ENCODE data around the gene ACTRT2. TPM values are rescaled to one million over a fixed set of nuclear protein-coding genes. Genes with fewer than 3 reads are reported as not detected.

The ACTRT2 gene
- total and polyA plus RNA-seq, 11 donors = not detected

DNA sequence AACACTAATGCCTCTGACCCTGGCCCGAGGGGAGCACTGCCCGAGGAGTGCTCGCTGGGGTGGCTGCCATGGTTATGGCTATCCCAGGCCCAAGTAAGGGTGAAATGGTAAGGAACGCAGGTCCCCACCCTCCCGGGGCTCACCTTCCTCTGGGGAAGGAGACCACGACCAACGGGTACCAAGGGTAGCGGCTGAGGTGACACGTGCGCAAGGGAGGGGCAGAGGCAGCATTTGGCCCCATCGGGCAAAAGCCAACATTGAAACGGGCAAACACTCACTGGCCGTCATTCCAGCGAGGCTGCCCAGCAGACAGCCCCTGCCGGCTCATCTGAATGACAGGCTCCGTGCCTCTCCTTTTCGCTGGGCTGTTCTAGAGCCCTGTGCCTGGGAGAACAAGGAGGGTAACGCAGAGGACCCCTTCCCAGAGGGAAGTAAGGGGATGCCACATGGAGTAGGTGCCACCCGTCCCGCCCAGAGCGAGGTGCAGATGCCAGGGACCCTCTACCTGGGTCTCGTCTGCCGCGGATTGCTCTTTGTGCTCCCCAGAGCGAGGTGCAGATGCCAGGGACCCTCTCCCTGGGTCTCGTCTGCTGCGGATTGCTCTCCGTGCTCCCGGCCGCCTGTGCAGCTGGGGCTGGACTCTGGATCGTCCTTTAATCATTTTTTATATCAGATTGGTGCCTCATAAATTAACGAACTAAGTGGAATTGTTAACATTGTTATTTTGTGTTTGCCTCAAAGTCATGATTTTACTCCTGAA is 16.2 kb downstream of the ACTRT2 start:
- intact Hi-C loops (cut with DNase I) = no loop called here
- no peaks in the 10 kb centered on the region for H3K4me1 ChIP-seq
- WGBS, 4 donors = 84 to 91% (median 88%) methylated on average over 25 to 32 of the region's 32 CpGs
- H3K27ac ChIP-seq = no peak overlapping the region
- H3K36me3 ChIP-seq = no peaks in the 10 kb centered on the region
- H3K4me3 ChIP-seq = no peak overlapping the region
- H3K9me3 ChIP-seq = no peaks in the 10 kb centered on the region
- peaks cover 0 to 28% (median 0%) of the 10 kb centered on the region in 9 donors for H3K27me3 ChIP-seq
- TF ChIP-seq, protein P1, sequence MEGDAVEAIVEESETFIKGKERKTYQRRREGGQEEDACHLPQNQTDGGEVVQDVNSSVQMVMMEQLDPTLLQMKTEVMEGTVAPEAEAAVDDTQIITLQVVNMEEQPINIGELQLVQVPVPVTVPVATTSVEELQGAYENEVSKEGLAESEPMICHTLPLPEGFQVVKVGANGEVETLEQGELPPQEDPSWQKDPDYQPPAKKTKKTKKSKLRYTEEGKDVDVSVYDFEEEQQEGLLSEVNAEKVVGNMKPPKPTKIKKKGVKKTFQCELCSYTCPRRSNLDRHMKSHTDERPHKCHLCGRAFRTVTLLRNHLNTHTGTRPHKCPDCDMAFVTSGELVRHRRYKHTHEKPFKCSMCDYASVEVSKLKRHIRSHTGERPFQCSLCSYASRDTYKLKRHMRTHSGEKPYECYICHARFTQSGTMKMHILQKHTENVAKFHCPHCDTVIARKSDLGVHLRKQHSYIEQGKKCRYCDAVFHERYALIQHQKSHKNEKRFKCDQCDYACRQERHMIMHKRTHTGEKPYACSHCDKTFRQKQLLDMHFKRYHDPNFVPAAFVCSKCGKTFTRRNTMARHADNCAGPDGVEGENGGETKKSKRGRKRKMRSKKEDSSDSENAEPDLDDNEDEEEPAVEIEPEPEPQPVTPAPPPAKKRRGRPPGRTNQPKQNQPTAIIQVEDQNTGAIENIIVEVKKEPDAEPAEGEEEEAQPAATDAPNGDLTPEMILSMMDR (IDR thresholded peaks at IDR 0.05) = no peak
- TF ChIP-seq POLR2A (IDR thresholded peaks at IDR 0.05) = no peak
- ATAC-seq = no peak
- peak in 2 of 5 donors; percentile 15 to 44 for DNase-seq

DNA sequence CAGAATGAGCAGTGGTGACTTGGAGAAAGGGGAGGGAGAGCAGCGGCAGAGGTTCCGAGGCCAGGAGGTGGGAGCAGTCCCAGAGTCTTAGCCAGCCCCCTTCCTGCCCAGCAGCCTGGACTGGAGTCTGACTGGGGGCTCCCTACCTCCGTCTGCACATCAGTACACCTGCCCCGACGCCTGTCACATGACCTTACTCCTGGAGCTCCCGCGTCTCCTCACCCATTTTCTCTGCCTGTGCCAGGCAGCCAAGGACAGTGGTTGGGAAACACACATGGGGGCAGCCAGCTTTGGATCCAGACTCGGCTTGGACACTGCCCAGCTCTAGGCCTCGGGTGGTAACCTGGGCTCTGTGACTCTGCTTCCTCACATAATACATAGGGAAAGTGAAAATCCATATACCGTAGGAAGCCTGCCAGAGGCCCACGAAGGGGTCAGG is 16.9 kb downstream of the ACTRT2 start:
- Histone ChIP-seq H3K27ac (no peak overlapping the region), H3K9me3 (no peaks in the 10 kb centered on the region), H3K4me3 (no peak overlapping the region), H3K4me1 (no peaks in the 10 kb centered on the region), H3K27me3 (peaks cover 0 to 35% (median 2%) of the 10 kb centered on the region in 9 donors), H3K36me3 (no peaks in the 10 kb centered on the region)
- ATAC-seq (no peak), DNase-seq (peak in 2 of 5 donors; percentile 10 to 46)
- intact Hi-C loops (cut with DNase I) = no loop called here
- TF ChIP-seq POLR2A (IDR thresholded peaks at IDR 0.05) = no peak
- TF ChIP-seq, protein P1 (IDR thresholded peaks at IDR 0.05) = no peak
- 83 to 88% (median 83%) methylated on average over 10 to 11 of the region's 11 CpGs for WGBS, 4 donors

DNA sequence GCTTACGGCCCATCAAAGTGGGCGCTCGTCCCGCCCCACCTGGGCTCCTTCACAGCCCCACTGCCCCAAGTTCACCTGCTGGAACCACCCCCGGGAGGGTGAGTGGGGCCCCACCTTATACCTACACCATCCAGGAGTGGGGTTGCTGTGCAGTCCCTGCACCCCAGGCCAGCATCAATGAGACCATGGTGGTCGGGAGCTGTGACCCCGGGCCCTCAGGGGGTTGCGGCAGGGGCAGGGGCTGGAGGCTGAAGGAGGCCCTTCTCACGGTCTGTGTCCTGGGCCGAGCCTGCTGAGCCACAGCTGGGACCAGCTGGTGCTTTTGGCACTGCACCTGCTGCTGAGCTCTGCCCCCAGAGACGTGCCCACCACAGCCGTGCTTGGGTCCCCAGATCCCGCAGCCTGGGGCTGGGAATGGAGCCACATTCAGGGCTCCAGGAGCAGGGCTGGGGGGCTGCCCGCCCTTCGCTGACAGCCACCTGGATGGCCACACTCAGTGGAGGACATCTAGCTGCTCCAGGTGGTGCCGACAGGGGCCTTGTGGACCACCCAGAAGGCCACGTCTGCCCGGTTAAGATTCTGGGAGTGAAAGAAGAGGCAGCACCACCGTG is 17.4 kb downstream of the ACTRT2 start:
- ATAC-seq (peak in 1 of 4 donors; percentile 12), DNase-seq (peak in 2 of 5 donors; percentile 13 to 55)
- peaks cover 0 to 39% (median 7%) of the 10 kb centered on the region in 9 donors for H3K27me3 ChIP-seq
- intact Hi-C loops (cut with DNase I) = no loop called here
- no peak for TF ChIP-seq POLR2A (IDR thresholded peaks at IDR 0.05)
- TF ChIP-seq, protein P1 (IDR thresholded peaks at IDR 0.05) = no peak
- 62 to 83% (median 81%) methylated on average over 13 to 19 of the region's 19 CpGs for WGBS, 4 donors
- H3K4me1 ChIP-seq = no peaks in the 10 kb centered on the region
- H3K36me3 ChIP-seq = no peaks in the 10 kb centered on the region
- H3K9me3 ChIP-seq = no peaks in the 10 kb centered on the region
- H3K4me3 ChIP-seq = no peak overlapping the region
- no peak overlapping the region for H3K27ac ChIP-seq

DNA sequence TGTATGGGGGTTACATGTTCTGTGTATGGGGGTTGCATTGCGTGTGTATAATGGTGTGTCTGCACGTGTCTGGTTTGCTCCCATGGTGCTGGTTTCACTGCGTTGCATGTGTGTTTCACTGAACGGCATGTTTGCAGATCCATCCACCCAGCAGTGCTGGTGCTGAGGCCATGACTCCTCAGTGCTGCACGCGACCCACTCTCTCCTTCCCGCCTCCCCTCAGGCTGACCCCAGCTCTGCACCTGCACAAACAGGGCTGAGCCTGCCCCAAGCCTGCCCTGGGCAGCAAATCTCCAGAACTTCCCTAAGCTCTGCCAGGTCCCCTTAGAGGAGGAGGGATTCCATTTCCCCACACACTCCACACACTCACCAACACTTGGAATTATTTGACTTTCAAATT is 18.7 kb downstream of the ACTRT2 start:
- H3K4me1 ChIP-seq = no peaks in the 10 kb centered on the region
- TF ChIP-seq POLR2A (IDR thresholded peaks at IDR 0.05) = no peak
- TF ChIP-seq, protein P1 (IDR thresholded peaks at IDR 0.05) = no peak
- H3K36me3 ChIP-seq = no peaks in the 10 kb centered on the region
- DNase-seq = peak in 1 of 5 donors; percentile 24
- no peak overlapping the region for H3K4me3 ChIP-seq
- WGBS, 4 donors = 83 to 89% (median 88%) methylated on average over 7 of the region's 7 CpGs
- ATAC-seq = no peak
- peaks cover 0 to 49% (median 7%) of the 10 kb centered on the region in 9 donors for H3K27me3 ChIP-seq
- no peaks in the 10 kb centered on the region for H3K9me3 ChIP-seq
- no peak overlapping the region for H3K27ac ChIP-seq
- intact Hi-C loops (cut with DNase I) = no loop called here
